H9 (cell line): ENCODE data around the gene N4BP2. TPM values are rescaled to one million over a fixed set of nuclear protein-coding genes. Genes with fewer than 3 reads are reported as not detected.

Source experiments
- DNase-seq: peaks from one replicate; pipeline ENCODE4 v3.0.0-alpha.2; 2017
- H2AFZ ChIP-seq: one replicate; pipeline ENCODE4 v1.6.1; 2013; ENCODE audit warnings: mild to moderate bottlenecking, low read length, control low read depth, moderate library complexity
- H2AK5ac ChIP-seq: 2 replicates; pipeline ENCODE4 v1.6.1; 2013; ENCODE audit warnings: low read length, control low read depth, mixed read lengths; ENCODE audit not compliant: insufficient read length
- H2BK120ac ChIP-seq: one replicate; pipeline ENCODE4 v1.6.1; 2013; ENCODE audit warnings: low read depth, mild to moderate bottlenecking, low read length, control low read depth, inconsistent platforms; ENCODE audit not compliant: poor library complexity, severe bottlenecking
- H2BK12ac ChIP-seq: 2 replicates; pipeline ENCODE4 v1.6.1; 2013; ENCODE audit warnings: low read length, control low read depth, mixed read lengths, low read depth; ENCODE audit not compliant: insufficient read length
- H2BK15ac ChIP-seq: 2 replicates; pipeline ENCODE4 v1.6.1; 2013; ENCODE audit warnings: low read depth, low read length, control low read depth
- H2BK20ac ChIP-seq: one replicate; pipeline ENCODE4 v1.6.1; 2013; ENCODE audit warnings: low read depth, mild to moderate bottlenecking, low read length, control low read depth, inconsistent platforms; ENCODE audit not compliant: poor library complexity, severe bottlenecking
- H2BK5ac ChIP-seq: 2 replicates; pipeline ENCODE4 v1.6.1; 2013; ENCODE audit warnings: low read length, control low read depth, mixed read lengths; ENCODE audit not compliant: insufficient read length
- H3K14ac ChIP-seq: 2 replicates; pipeline ENCODE4 v1.6.1; 2013; ENCODE audit warnings: low read length, control low read depth; ENCODE audit not compliant: insufficient read depth
- H3K18ac ChIP-seq: 2 replicates; pipeline ENCODE4 v1.6.1; 2013; ENCODE audit warnings: low read depth, mild to moderate bottlenecking, mixed read lengths, low read length, control low read depth; ENCODE audit not compliant: insufficient read length
- H3K23ac ChIP-seq: 2 replicates; pipeline ENCODE4 v1.6.1; 2013; ENCODE audit warnings: low read length, control low read depth, mixed read lengths, low read depth; ENCODE audit not compliant: insufficient read length
- H3K23me2 ChIP-seq: 2 replicates; pipeline ENCODE4 v1.6.1; 2013; ENCODE audit warnings: low read depth, mild to moderate bottlenecking, mixed read lengths, low read length, control low read depth; ENCODE audit not compliant: insufficient read length, poor library complexity, severe bottlenecking
- H3K27ac ChIP-seq: 2 replicates; pipeline ENCODE4 v1.5.1; 2013; ENCODE audit warnings: low read length, control low read depth, mixed read lengths, low read depth; ENCODE audit not compliant: insufficient read length
- H3K27me3 ChIP-seq: 2 replicates; pipeline ENCODE4 v1.6.1; 2013; ENCODE audit warnings: low read length, control low read depth, inconsistent platforms; ENCODE audit not compliant: insufficient read depth
- H3K4ac ChIP-seq: 2 replicates; pipeline ENCODE4 v1.6.1; 2013; ENCODE audit warnings: low read depth, mild to moderate bottlenecking, control low read depth, inconsistent platforms, low read length, moderate library complexity
- H3K4me1 ChIP-seq: 2 replicates; pipeline ENCODE4 v1.6.1; 2013; ENCODE audit warnings: low read length, control low read depth, inconsistent platforms; ENCODE audit not compliant: insufficient read depth
- H3K4me2 ChIP-seq: 2 replicates; pipeline ENCODE4 v1.6.1; 2013; ENCODE audit warnings: low read length, control low read depth, mixed read lengths; ENCODE audit not compliant: insufficient read length, insufficient read depth
- H3K56ac ChIP-seq: 2 replicates; pipeline ENCODE4 v1.6.1; 2013; ENCODE audit warnings: low read depth, mild to moderate bottlenecking, mixed read lengths, low read length, control low read depth; ENCODE audit not compliant: insufficient read length
- H3K79me1 ChIP-seq: 2 replicates; pipeline ENCODE4 v1.6.1; 2013; ENCODE audit warnings: low read depth, mild to moderate bottlenecking, moderate library complexity, low read length, control low read depth, inconsistent platforms; ENCODE audit not compliant: insufficient read depth, poor library complexity, severe bottlenecking
- H3K79me2 ChIP-seq: 2 replicates; pipeline ENCODE4 v1.6.1; 2013; ENCODE audit warnings: low read length, control low read depth, inconsistent platforms; ENCODE audit not compliant: insufficient read depth
- H3K9ac ChIP-seq: 2 replicates; pipeline ENCODE4 v1.6.1; 2013; ENCODE audit warnings: low read length, control low read depth, mixed read lengths; ENCODE audit not compliant: insufficient read length; ENCODE audit errors: extremely low read depth
- H3K9me3 ChIP-seq: one replicate; pipeline ENCODE4 v1.6.1; 2013; ENCODE audit warnings: low read depth, low read length, inconsistent platforms; ENCODE audit not compliant: control insufficient read depth
- H3T11ph ChIP-seq: one replicate; pipeline ENCODE4 v1.6.1; 2013; ENCODE audit warnings: mild to moderate bottlenecking, low read length, control low read depth, inconsistent platforms
- H4K20me1 ChIP-seq: one replicate; pipeline ENCODE4 v1.6.1; 2013; ENCODE audit not compliant: control insufficient read depth, insufficient read length, insufficient read depth
- H4K5ac ChIP-seq: 2 replicates; pipeline ENCODE4 v1.6.1; 2013; ENCODE audit warnings: low read depth, mild to moderate bottlenecking, mixed read lengths, low read length, control low read depth; ENCODE audit not compliant: insufficient read length
- H4K8ac ChIP-seq: replicated peaks from 2 replicates; pipeline ENCODE4 v1.6.1; 2013; ENCODE audit warnings: low read length, control low read depth, mixed read lengths, low read depth; ENCODE audit not compliant: insufficient read length
- H4K91ac ChIP-seq: 2 replicates; pipeline ENCODE4 v1.6.1; 2013; ENCODE audit warnings: low read depth, mild to moderate bottlenecking, moderate library complexity, mixed read lengths, low read length, control low read depth; ENCODE audit not compliant: insufficient read length
- H3K27ac Mint-ChIP-seq, 3 experiments: 2 replicates in 2 of 3; 3 replicates in 1 of 3; pipeline ENCODE4 v1.8.0; 2020 to 2021; ENCODE audit warnings: mixed read lengths in 3 of 3, mild to moderate bottlenecking in 1 of 3, moderate library complexity in 1 of 3
- H3K27me3 Mint-ChIP-seq: 2 replicates; pipeline ENCODE4 v1.8.0; 2021; ENCODE audit warnings: low read depth, mild to moderate bottlenecking, moderate library complexity, mixed read lengths
- H3K36me3 Mint-ChIP-seq, 3 experiments: 2 replicates in 2 of 3; 3 replicates in 1 of 3; pipeline ENCODE4 v1.8.0; 2020 to 2021; ENCODE audit warnings: low read depth in 3 of 3, mixed read lengths in 3 of 3; ENCODE audit not compliant: insufficient read depth in 1 of 3
- H3K4me1 Mint-ChIP-seq, 2 experiments: 2 replicates each; pipeline ENCODE4 v1.8.0; 2020; ENCODE audit warnings: mixed read lengths in 2 of 2
- H3K4me3 Mint-ChIP-seq, 2 experiments: 2 replicates in 1 of 2; 3 replicates in 1 of 2; pipeline ENCODE4 v1.8.0; 2020 to 2021; ENCODE audit warnings: mild to moderate bottlenecking in 2 of 2, mixed read lengths in 2 of 2, moderate library complexity in 1 of 2
- H3K9me3 Mint-ChIP-seq, 2 experiments: 2 replicates in 1 of 2; 3 replicates in 1 of 2; pipeline ENCODE4 v1.8.0; 2020; ENCODE audit warnings: mild to moderate bottlenecking in 2 of 2, mixed read lengths in 2 of 2, moderate library complexity in 1 of 2
- WGBS: extraction: QIAGEN DNeasy Blood & Tissue Kit; methylation state at CpG from one replicate; pipeline ENCODE4 v1.1.7; 2013; ENCODE audit warnings: missing lambda C conversion rate, low lambda C conversion rate, mixed read lengths; ENCODE audit not compliant: insufficient read length; ENCODE audit errors: extremely low coverage; 5-methylcytosine and 5-hydroxymethylcytosine counted together
- total RNA-seq: library from RNA; stranded (reverse); gene quantifications from 2 replicates; pipeline ENCODE4 v1.2.1, GENCODE V29; 2021
- TF ChIP-seq, protein P1 (sequence below): fragments of 200-600 bp; sonication (generic); conservative IDR thresholded peaks from 3 replicates; pipeline ENCODE4 v1.8.0; 2021; ENCODE audit warnings: antibody characterized with exemption, mild to moderate bottlenecking

Gene N4BP2
- total RNA-seq, 1 experiment from 2014 or later = 35.0 TPM

DNA sequence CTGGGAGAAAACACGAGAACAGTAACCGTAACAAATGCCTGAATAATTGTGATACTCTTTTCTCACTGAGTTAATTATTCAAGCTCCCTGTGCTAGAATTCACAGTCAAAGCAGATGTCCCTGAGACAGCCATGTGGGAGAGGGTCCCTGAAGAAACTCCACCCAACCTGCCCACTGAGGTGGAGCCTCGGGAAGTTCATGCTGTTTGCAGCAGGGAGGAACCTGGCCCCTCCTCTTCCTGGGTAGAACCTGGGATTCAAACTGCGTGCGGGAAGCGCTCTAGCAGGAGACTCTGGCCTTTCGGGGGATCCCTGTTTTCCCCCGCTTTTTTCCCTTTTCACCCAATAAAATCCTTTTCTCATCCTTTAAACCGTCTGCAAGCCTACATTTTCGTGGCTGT lies 120.0 kb downstream of the N4BP2 start:
- no peak overlapping the region for H2AK5ac ChIP-seq
- H3K4me2 ChIP-seq = no peak overlapping the region
- TF ChIP-seq, protein P1, sequence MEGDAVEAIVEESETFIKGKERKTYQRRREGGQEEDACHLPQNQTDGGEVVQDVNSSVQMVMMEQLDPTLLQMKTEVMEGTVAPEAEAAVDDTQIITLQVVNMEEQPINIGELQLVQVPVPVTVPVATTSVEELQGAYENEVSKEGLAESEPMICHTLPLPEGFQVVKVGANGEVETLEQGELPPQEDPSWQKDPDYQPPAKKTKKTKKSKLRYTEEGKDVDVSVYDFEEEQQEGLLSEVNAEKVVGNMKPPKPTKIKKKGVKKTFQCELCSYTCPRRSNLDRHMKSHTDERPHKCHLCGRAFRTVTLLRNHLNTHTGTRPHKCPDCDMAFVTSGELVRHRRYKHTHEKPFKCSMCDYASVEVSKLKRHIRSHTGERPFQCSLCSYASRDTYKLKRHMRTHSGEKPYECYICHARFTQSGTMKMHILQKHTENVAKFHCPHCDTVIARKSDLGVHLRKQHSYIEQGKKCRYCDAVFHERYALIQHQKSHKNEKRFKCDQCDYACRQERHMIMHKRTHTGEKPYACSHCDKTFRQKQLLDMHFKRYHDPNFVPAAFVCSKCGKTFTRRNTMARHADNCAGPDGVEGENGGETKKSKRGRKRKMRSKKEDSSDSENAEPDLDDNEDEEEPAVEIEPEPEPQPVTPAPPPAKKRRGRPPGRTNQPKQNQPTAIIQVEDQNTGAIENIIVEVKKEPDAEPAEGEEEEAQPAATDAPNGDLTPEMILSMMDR = no peak
- Mint-ChIP-seq H3K36me3 (no peaks in the 10 kb centered on the region), H3K4me3 (no peak overlapping the region), H3K27me3 (no peaks in the 10 kb centered on the region), H3K9me3 (no peaks in the 10 kb centered on the region), H3K4me1 (peaks cover 20 to 25% of the 10 kb centered on the region in 2 experiments), H3K27ac (peak overlapping the region; percentile 71 to 96 (median 76); a peak in 5 of 7 replicates)
- no CpG with 5 or more reads among the region's 10 CpGs for WGBS
- H3K9me3 ChIP-seq = no peaks in the 10 kb centered on the region
- no peak overlapping the region for H3K18ac ChIP-seq
- no peak overlapping the region for H3K56ac ChIP-seq
- H2BK5ac ChIP-seq = no peak overlapping the region
- H2BK120ac ChIP-seq = no peak overlapping the region
- H3K23ac ChIP-seq = no peak overlapping the region
- H3K79me2 ChIP-seq = no peaks in the 10 kb centered on the region
- no peak overlapping the region for H4K91ac ChIP-seq
- H3K14ac ChIP-seq = no peak overlapping the region
- H3K4ac ChIP-seq = no peak overlapping the region
- H3T11ph ChIP-seq = no peak overlapping the region
- no peaks in the 10 kb centered on the region for H3K79me1 ChIP-seq
- no peaks in the 10 kb centered on the region for H4K20me1 ChIP-seq
- no peaks in the 10 kb centered on the region for H3K27me3 ChIP-seq
- H4K5ac ChIP-seq = no peak overlapping the region
- H3K4me1 ChIP-seq = no peaks in the 10 kb centered on the region
- peak overlapping the region; percentile 85 for H2AFZ ChIP-seq
- H3K9ac ChIP-seq = no peak overlapping the region
- H2BK20ac ChIP-seq = no peak overlapping the region
- H2BK12ac ChIP-seq = no peak overlapping the region
- H2BK15ac ChIP-seq = no peak overlapping the region
- no peak overlapping the region for H4K8ac ChIP-seq
- H3K27ac ChIP-seq = no peak overlapping the region
- H3K23me2 ChIP-seq = no peaks in the 10 kb centered on the region
- peak; percentile 68 for DNase-seq
